ENCODE measurements around the gene NCOR1. TPM values are rescaled to one million over a fixed set of nuclear protein-coding genes. Genes with fewer than 3 reads are reported as not detected.
"Not testable (repeated sequence)": the region's sequence is repeated elsewhere in the genome, so short reads cannot be mapped to it uniquely, and the experiment has no call there.

The NCOR1 gene
- polyA plus RNA-seq, 1 of the 3 experiments (the other 2 are of a cell fraction): 42.1 TPM

DNA sequence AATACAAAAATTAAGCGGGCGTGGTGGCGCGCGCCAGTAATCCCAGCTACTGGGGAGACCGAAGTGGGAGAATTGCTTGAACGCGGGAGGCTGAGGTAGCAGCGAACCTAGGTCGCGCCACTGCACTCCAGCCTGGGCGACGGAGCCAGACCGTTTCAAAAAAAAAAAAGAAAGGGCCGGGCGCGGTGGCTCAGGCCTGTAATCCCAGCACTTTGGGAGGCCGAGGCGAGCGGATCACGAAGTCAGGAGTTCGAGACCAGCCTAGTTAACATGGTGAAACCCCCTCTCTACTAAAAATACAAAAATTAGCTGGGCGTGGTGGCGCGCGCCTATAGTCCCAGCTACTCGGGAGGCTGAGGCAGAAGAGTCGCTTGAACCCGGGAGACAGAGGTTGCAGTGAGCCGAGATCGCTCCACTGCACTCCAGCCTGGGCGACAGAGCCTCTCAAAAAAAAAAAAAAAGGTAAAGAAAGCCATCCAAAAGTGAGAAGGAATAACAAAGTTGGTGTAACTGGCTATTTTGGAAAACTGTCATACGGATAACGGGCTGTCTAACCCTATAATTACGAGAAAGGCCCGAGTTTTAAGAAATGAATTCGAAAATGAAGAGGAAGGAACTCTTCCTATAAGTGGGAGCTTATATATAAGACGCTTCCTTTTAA lies 1.1 kb upstream of the NCOR1 start:
- WGBS (ENCODE audit: low lambda C conversion rate): 88% methylated on average over 37 of the region's 38 CpGs
- peaks cover 31% of the 10 kb centered on the region for H3F3A ChIP-seq (replicated peaks; ENCODE audit: insufficient read depth)
- not testable (repeated sequence) for DNase-seq; H3K9me3 ChIP-seq; H3K27me3 ChIP-seq (ENCODE audit: insufficient read depth); H3K36me3 ChIP-seq (replicated peaks in 1 of 2; ENCODE audit: control insufficient read depth in 1 of 2, insufficient read depth in 2 of 2, low read length in 1 of 2); H3K9me2 ChIP-seq
- CTCF ChIA-PET: interaction anchor here (1.0 to 1.4 kb wide), 6 partner anchors 8 to 217 kb away, joined by 3 read pairs; partner anchors contain the start of genes TTC19 and ZSWIM7
- H3K79me2 ChIP-seq (ENCODE audit: insufficient read depth): peaks cover 91% of the 10 kb centered on the region
- H3K4me3 ChIP-seq (ENCODE audit: low read depth in 2 of 2, low read length in 1 of 2): peak overlapping the region; percentile 80 to 94; a peak in 3 of 4 replicates
- H3K4me1 ChIP-seq (ENCODE audit: control insufficient read depth in 1 of 2, insufficient read depth in 2 of 2, low read depth in 1 of 2, low read length in 1 of 2): peaks cover 4 to 10% of the 10 kb centered on the region in 2 experiments; a peak in 3 of 4 replicates
- H2AFZ ChIP-seq (ENCODE audit: low read depth): peak overlapping the region; percentile 92
- peak overlapping the region; percentile 91 for H3K4me2 ChIP-seq
- POLR2A ChIA-PET: interaction anchor here (1.3 to 1.6 kb wide), 2 partner anchors 136 to 164 kb away, joined by 5 read pairs; partner anchors contain the start of gene UBB
- peak overlapping the region; percentile 83 to 97 for H3K27ac ChIP-seq (ENCODE audit: low read depth in 2 of 2, low read length in 1 of 2)
- peaks cover 28% of the 10 kb centered on the region for H4K20me1 ChIP-seq (ENCODE audit: insufficient read depth)
- peak overlapping the region; percentile 98 for H3K9ac ChIP-seq

GRCh38 chr17:16215965-16216316 lies 607 bp upstream of the NCOR1 start:
- 64% methylated on average over 22 of the region's 22 CpGs for WGBS (ENCODE audit: low lambda C conversion rate)
- Histone ChIP-seq H4K20me1 (ENCODE audit: insufficient read depth) (peaks cover 32% of the 10 kb centered on the region), H3K27ac (ENCODE audit: low read depth in 2 of 2, low read length in 1 of 2) (peak overlapping the region; percentile 92 to 97), H3K9me2 (no peaks in the 10 kb centered on the region), H3K4me3 (ENCODE audit: low read depth in 2 of 2, low read length in 1 of 2) (peak overlapping the region; percentile 81), H3K4me2 (peak overlapping the region; percentile 91), H3K79me2 (ENCODE audit: insufficient read depth) (peaks cover 96% of the 10 kb centered on the region), H3K4me1 (ENCODE audit: control insufficient read depth in 1 of 2, insufficient read depth in 2 of 2, low read depth in 1 of 2, low read length in 1 of 2) (peaks cover 4 to 13% of the 10 kb centered on the region in 2 experiments; a peak in 3 of 4 replicates), H3K27me3 (ENCODE audit: insufficient read depth) (no peaks in the 10 kb centered on the region), H3K9ac (peak overlapping the region; percentile 98), H3F3A (replicated peaks; ENCODE audit: insufficient read depth) (peaks cover 31% of the 10 kb centered on the region), H3K36me3 (replicated peaks in 1 of 2; ENCODE audit: control insufficient read depth in 1 of 2, insufficient read depth in 2 of 2, low read length in 1 of 2) (peaks cover 0 to 8% of the 10 kb centered on the region in 2 experiments), H2AFZ (ENCODE audit: low read depth) (peak overlapping the region; percentile 83), H3K9me3 (no peaks in the 10 kb centered on the region)
- DNase-seq: no peak
- CTCF ChIA-PET: interaction anchor here (1.0 to 1.4 kb wide), 5 partner anchors 11 to 217 kb away, joined by 3 read pairs; partner anchors contain the start of genes TTC19 and ZSWIM7
- POLR2A ChIA-PET: interaction anchor here (0.8 to 1.6 kb wide), 3 partner anchors 136 to 376 kb away, joined by 3 to 5 read pairs (median 5); partner anchors contain the start of gene UBB
- TF ChIP-seq YY1 (IDR thresholded peaks at IDR 0.05; ENCODE audit: low read depth): no peak
- no peak for TF ChIP-seq RFX5 (IDR thresholded peaks at IDR 0.05; ENCODE audit: low read length)
- TF ChIP-seq SMC3 (IDR thresholded peaks at IDR 0.05; ENCODE audit: low read depth, low read length): no peak
- TF ChIP-seq TEAD4 (IDR thresholded peaks at IDR 0.05; ENCODE audit: borderline replicate concordance, insufficient read depth): no peak
- no peak for TF ChIP-seq FOSL2 (IDR thresholded peaks at IDR 0.05; ENCODE audit: borderline replicate concordance, low read depth)
- TF ChIP-seq USF2 (IDR thresholded peaks at IDR 0.05; ENCODE audit: borderline replicate concordance, low read depth, low read length): no peak
- no peak for TF ChIP-seq TCF12 (IDR thresholded peaks at IDR 0.05)
- no peak for TF ChIP-seq MXI1 (IDR thresholded peaks at IDR 0.05; ENCODE audit: low read depth, low read length)
- TF ChIP-seq JUND (IDR thresholded peaks at IDR 0.05): no peak
- TF ChIP-seq EP300 (IDR thresholded peaks at IDR 0.05; ENCODE audit: borderline replicate concordance in 1 of 2, low read depth in 1 of 2, low read length in 1 of 2): no peak
- TF ChIP-seq CTCF (IDR thresholded peaks at IDR 0.05): no peak
- TF ChIP-seq TAF1 (IDR thresholded peaks at IDR 0.05; ENCODE audit: borderline replicate concordance, low read depth, low read length): no peak
- TF ChIP-seq MEF2A (IDR thresholded peaks at IDR 0.05; ENCODE audit: borderline replicate concordance, low read depth): no peak
- TF ChIP-seq RXRA (IDR thresholded peaks at IDR 0.05; ENCODE audit: borderline replicate concordance, low read depth): no peak
- no peak for TF ChIP-seq NRF1 (IDR thresholded peaks at IDR 0.05; ENCODE audit: low read depth, low read length)
